Upper lobe of left lung (tissue), 6 donors: Measurements from ENCODE around the gene RAF1. TPM values are rescaled to one million over a fixed set of nuclear protein-coding genes. Genes with fewer than 3 reads are reported as not detected.
"Not testable (repeated sequence)": the region's sequence is repeated elsewhere in the genome, so short reads cannot be mapped to it uniquely, and the experiment has no call there.

Experiments used
- ATAC-seq, 2 donors: fragments of 200-7000 bp; cut with Tn5 transposase; one replicate each; pipeline ENCODE4 v1.9.1; 2022; ENCODE audit warnings: mild to moderate bottlenecking in 2 of 2, moderate library complexity in 2 of 2; ENCODE audit not compliant: low FRiP score in 2 of 2
- DNase-seq, 2 donors: peaks; one replicate each; pipeline ENCODE4 v3.0.0-alpha.2; 2019 to 2020
- H3K27ac ChIP-seq, 4 donors: fragments of 200-600 bp; sonication (generic); one replicate each; pipeline ENCODE4 v1.5.1; 2016 to 2019
- H3K27me3 ChIP-seq, 4 donors: fragments of 200-600 bp; sonication (generic); one replicate each; pipeline ENCODE4 v1.5.1; 2017 to 2019
- H3K36me3 ChIP-seq, 4 donors: fragments of 200-600 bp; sonication (generic); one replicate each; pipeline ENCODE4 v1.5.1; 2016 to 2019
- H3K4me1 ChIP-seq, 4 donors: fragments of 200-600 bp; sonication (generic); one replicate each; pipeline ENCODE4 v1.5.1; 2018 to 2019
- H3K4me3 ChIP-seq, 4 donors: fragments of 200-600 bp; sonication (generic); one replicate each; pipeline ENCODE4 v1.5.1; 2017 to 2019; ENCODE audit warnings: mild to moderate bottlenecking in 2 of 4, moderate library complexity in 1 of 4
- H3K9me3 ChIP-seq, 4 donors: fragments of 200-600 bp; sonication (generic); one replicate each; pipeline ENCODE4 v1.5.1; 2018 to 2019
- EP300 ChIP-seq, 4 donors: sonication (generic); formaldehyde crosslinking; IDR thresholded peaks; one replicate each; pipeline ENCODE4 v1.5.1; 2017; ENCODE audit warnings: antibody characterized with exemption in 4 of 4, control low read depth in 2 of 4
- POLR2A ChIP-seq, 4 donors: fragments of 450-650 bp; IDR thresholded peaks; one replicate each; pipeline ENCODE4 v1.5.1; 2016 to 2017; ENCODE audit warnings: antibody characterized with exemption in 4 of 4, mild to moderate bottlenecking in 2 of 4
- POLR2AphosphoS5 ChIP-seq, 2 donors: sonication (generic); formaldehyde crosslinking; IDR thresholded peaks; one replicate each; pipeline ENCODE4 v1.5.1; 2017; ENCODE audit warnings: antibody characterized with exemption in 2 of 2
- WGBS, 2 donors: methylation state at CpG; one replicate each; pipeline ENCODE4 v1.1.5; 2017 to 2018; 5-methylcytosine and 5-hydroxymethylcytosine counted together
- total RNA-seq, 6 donors: library from RNA; depleted of rRNA in 4 of 6; stranded (reverse); fragments of >200 nt in 4 of 6; gene quantifications; one replicate each; pipeline versions ENCODE4 v1.1.0 to v1.2.1, GENCODE V29; 2016 to 2021
- TF ChIP-seq, protein P1 (sequence below), 6 experiments: fragments of 450-650 bp in 4 of 6; fragments of 200-600 bp in 2 of 6; sonication (generic) in 2 of 6; IDR thresholded peaks; one replicate each; pipeline ENCODE4 v1.5.1; 2016 to 2019; ENCODE audit warnings: antibody characterized with exemption in 6 of 6
- donor health status: DM: no; HTN: no; CAD: no; lungs with moderate emphysema.
- donor health status: DM: no; HTN: yes; CAD: no; lungs with severe emphysema.

The RAF1 gene
- total RNA-seq, 6 donors from 2014 or later: 78.7 to 195 (median 110) TPM

DNA sequence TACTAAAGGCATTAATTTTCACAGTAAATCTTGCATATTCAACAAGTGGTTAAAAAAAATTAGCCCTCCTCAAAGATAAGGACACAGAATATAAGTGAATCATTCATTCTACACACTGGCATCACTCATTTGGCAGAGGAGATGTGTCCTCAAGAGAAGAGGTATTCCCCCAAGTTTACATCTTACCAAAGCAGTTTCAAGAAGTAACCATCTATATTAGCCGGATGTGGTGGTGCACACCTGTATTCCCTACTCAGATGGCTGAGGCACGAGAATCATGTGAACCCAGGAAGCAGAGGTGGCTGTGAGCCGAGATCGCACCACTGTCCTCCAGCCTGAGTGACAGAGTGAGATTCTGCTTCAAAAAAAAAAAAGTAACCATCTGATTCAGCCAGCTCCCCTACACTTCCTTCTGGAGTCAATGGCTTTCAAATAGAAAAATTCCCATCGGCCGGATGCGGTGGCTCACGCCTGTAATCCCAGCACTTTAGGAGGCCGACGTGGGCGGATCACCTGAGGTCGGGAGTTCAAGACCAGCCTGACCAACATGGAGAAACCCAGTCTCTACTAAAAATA lies 15.4 kb downstream of the RAF1 start:
- no peak for ATAC-seq
- 86 to 88% methylated on average over 12 of the region's 12 CpGs for WGBS, 2 donors
- H3K27ac ChIP-seq: peak overlapping the region; percentile 19 to 83 (median 70)

DNA sequence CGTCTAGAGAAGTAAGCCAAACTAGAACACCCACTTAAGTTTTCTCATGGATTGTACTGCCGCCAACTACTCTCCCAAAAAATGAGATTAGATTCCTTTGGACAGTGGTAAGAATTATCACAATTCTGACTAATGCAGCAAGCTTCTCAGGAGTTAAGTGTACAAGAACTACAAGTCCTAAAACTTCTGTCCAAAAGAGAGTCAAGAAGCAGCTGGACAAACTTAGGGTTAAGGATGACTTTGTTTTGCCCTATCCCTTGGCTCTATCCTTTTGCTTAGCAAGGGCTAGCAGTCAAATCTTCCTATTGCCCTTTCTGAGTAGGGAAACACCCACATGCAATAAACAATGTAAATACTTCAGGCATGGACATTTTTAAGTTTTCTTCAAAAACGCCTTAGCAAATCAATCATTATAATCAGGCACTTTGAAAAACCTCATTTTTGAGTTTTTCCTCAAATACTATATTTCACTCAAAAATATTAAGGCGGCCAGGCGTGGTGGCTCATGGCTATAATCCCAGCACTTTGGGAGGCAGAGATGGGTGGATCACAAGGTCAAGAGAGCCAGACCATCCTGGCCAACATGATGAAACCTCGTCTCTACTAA lies 19.5 kb downstream of the RAF1 start:
- Histone ChIP-seq H3K9me3 (no peaks in the 10 kb centered on the region), H3K36me3 (peaks cover 0 to 2% (median 0%) of the 10 kb centered on the region in 4 donors), H3K27me3 (no peaks in the 10 kb centered on the region), H3K4me3 (no peak overlapping the region), H3K4me1 (peaks cover 38 to 57% (median 41%) of the 10 kb centered on the region in 4 donors), H3K27ac (peak overlapping the region in 2 of 4 donors; percentile 14 to 34)
- no peak for TF ChIP-seq POLR2AphosphoS5 (IDR thresholded peaks at IDR 0.05)
- TF ChIP-seq EP300 (IDR thresholded peaks at IDR 0.05): no peak
- no peak for TF ChIP-seq POLR2A (IDR thresholded peaks at IDR 0.05)
- TF ChIP-seq, protein P1, sequence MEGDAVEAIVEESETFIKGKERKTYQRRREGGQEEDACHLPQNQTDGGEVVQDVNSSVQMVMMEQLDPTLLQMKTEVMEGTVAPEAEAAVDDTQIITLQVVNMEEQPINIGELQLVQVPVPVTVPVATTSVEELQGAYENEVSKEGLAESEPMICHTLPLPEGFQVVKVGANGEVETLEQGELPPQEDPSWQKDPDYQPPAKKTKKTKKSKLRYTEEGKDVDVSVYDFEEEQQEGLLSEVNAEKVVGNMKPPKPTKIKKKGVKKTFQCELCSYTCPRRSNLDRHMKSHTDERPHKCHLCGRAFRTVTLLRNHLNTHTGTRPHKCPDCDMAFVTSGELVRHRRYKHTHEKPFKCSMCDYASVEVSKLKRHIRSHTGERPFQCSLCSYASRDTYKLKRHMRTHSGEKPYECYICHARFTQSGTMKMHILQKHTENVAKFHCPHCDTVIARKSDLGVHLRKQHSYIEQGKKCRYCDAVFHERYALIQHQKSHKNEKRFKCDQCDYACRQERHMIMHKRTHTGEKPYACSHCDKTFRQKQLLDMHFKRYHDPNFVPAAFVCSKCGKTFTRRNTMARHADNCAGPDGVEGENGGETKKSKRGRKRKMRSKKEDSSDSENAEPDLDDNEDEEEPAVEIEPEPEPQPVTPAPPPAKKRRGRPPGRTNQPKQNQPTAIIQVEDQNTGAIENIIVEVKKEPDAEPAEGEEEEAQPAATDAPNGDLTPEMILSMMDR (IDR thresholded peaks at IDR 0.05): no peak
- DNase-seq (no peak), ATAC-seq (peak in 1 of 2 donors; percentile 87)
- WGBS, 2 donors: 68 to 73% methylated on average over 6 of the region's 6 CpGs

More for the DNA sequence above, 15.4 kb downstream of the RAF1 start:
- Histone ChIP-seq H3K9me3 (no peaks in the 10 kb centered on the region), H3K27me3 (no peaks in the 10 kb centered on the region), H3K4me3 (no peak overlapping the region), H3K4me1 (peaks cover 47 to 64% (median 51%) of the 10 kb centered on the region in 4 donors), H3K36me3 (no peaks in the 10 kb centered on the region)
- TF ChIP-seq, protein P1 (IDR thresholded peaks at IDR 0.05): no peak
- TF ChIP-seq POLR2AphosphoS5 (IDR thresholded peaks at IDR 0.05) (no peak), EP300 (IDR thresholded peaks at IDR 0.05) (no peak), POLR2A (IDR thresholded peaks at IDR 0.05) (no peak)
- no peak for DNase-seq

DNA sequence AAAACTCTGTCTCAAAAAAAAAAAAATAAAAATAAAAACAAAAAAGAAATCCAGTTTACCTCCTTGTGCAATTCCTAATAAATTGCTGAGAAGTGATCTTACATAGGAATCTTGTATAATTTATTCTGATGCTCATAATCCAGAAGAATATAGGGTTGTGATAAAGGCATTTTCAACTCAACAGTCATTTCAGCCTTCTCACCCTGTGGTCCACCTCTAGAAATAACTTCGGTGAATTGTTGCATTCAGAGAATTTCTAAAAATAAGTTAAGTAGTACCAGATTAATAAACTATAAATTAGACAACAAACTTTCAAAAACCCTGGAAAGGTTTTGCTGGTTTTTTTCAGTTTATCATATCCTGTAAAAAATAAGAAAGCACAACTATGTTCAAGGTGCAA lies 20.2 kb downstream of the RAF1 start:
- DNase-seq (no peak), ATAC-seq (no peak)

DNA sequence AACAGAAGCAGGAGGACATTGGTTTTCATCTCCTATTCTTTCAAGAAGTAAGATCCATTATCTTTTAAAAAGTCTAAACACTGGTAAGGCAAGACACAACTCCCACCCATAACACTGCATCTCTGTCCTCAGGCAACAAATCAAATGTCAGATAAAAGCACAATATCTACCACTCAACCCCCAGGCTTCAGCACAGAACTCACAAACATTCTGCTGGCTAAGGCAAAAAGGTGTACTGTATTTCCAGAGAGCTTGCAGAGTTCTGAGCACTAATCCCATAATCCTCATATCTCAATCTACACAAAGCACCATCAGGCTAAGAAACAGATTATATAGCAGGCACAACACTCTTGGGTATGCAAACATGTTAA lies 20.9 kb downstream of the RAF1 start:
- Histone ChIP-seq H3K36me3 (peaks cover 0 to 2% (median 0%) of the 10 kb centered on the region in 4 donors), H3K4me3 (no peak overlapping the region)
- no peak for ATAC-seq

More for the DNA sequence above, 20.2 kb downstream of the RAF1 start:
- Histone ChIP-seq H3K36me3 (peaks cover 0 to 2% (median 0%) of the 10 kb centered on the region in 4 donors), H3K27me3 (no peaks in the 10 kb centered on the region), H3K27ac (no peak overlapping the region), H3K4me3 (no peak overlapping the region), H3K4me1 (peaks cover 34 to 55% (median 37%) of the 10 kb centered on the region in 4 donors), H3K9me3 (no peaks in the 10 kb centered on the region)
- WGBS, 2 donors: 0 to 34% methylated on average over 1 of the region's 1 CpG
- TF ChIP-seq POLR2AphosphoS5 (IDR thresholded peaks at IDR 0.05) (no peak), POLR2A (IDR thresholded peaks at IDR 0.05) (no peak)
- TF ChIP-seq, protein P1 (IDR thresholded peaks at IDR 0.05): no peak

DNA sequence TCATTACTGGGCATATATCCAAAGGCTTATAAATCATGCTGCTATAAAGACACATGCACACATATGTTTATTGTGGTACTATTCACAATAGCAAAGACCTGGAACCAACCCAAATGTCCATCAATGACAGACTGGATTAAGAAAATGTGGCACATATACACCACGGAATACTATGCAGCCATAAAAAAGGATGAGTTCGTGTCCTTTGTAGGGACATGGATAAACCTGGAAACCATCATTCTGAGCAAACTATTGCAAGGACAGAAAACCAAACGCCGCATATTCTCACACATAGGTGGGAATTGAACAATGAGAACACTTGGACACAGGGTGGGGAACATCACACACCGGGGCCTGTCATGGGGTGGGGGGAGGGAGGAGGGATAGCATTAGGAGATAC lies 23.1 kb downstream of the RAF1 start:
- not testable (repeated sequence) for H3K36me3 ChIP-seq, ATAC-seq, H3K27me3 ChIP-seq, DNase-seq, H3K27ac ChIP-seq, H3K4me3 ChIP-seq, H3K9me3 ChIP-seq
- 94% methylated on average over 5 of the region's 5 CpGs for WGBS, 2 donors
- H3K4me1 ChIP-seq: peaks cover 17 to 44% (median 22%) of the 10 kb centered on the region in 4 donors

More for the DNA sequence above, 20.9 kb downstream of the RAF1 start:
- no peak overlapping the region for H3K27ac ChIP-seq
- no peak for TF ChIP-seq EP300 (IDR thresholded peaks at IDR 0.05)
- TF ChIP-seq POLR2AphosphoS5 (IDR thresholded peaks at IDR 0.05): no peak
- TF ChIP-seq, protein P1 (IDR thresholded peaks at IDR 0.05): no peak
- no peak for TF ChIP-seq POLR2A (IDR thresholded peaks at IDR 0.05)
- DNase-seq: no peak
- no peaks in the 10 kb centered on the region for H3K9me3 ChIP-seq
- peaks cover 28 to 53% (median 32%) of the 10 kb centered on the region in 4 donors for H3K4me1 ChIP-seq
- H3K27me3 ChIP-seq: no peaks in the 10 kb centered on the region
